Measurements from ENCODE around the gene LSAMP.

LSAMP gene

GRCh38 chr3:116318370-116318769 lies 126.9 kb downstream of the LSAMP start:
- Mint-ChIP-seq H3K4me1 (peaks cover 10% of the 10 kb centered on the region), H3K4me3 (no peak overlapping the region), H3K36me3 (ENCODE audit: low read depth) (no peaks in the 10 kb centered on the region), H3K27ac (no peak overlapping the region), H3K9me3 (no peaks in the 10 kb centered on the region), H3K27me3 (ENCODE audit: low read depth, poor library complexity) (no peaks in the 10 kb centered on the region)
- TF ChIP-seq CTCF (IDR thresholded peaks at IDR 0.05), result no peak
- no peak for DNase-seq

DNA sequence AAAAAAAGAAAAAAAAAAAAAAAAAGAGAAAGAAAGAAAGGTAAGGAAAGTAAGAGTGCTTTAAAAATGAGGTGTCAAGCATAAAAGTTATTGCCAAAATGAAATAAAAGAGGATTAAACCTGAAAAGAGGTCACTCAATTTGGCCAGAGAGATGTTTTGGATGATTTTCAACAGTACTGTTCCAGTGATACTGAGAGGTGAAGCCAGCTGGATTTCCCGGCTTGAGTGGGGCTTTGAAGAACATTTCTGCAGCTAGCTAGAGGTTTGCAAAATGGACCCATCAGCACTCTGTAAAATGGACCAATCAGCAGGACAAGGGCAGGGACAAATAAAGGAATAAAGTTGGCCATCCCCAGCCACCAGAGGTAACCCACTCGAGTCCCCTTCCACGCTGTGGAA lies 128.5 kb downstream of the LSAMP start:
- Mint-ChIP-seq H3K4me3 (no peak overlapping the region), H3K27ac (no peak overlapping the region), H3K27me3 (ENCODE audit: low read depth, poor library complexity) (no peaks in the 10 kb centered on the region), H3K4me1 (peaks cover 13% of the 10 kb centered on the region), H3K36me3 (ENCODE audit: low read depth) (no peaks in the 10 kb centered on the region), H3K9me3 (no peaks in the 10 kb centered on the region)
- no peak for TF ChIP-seq CTCF (IDR thresholded peaks at IDR 0.05)
- no peak for DNase-seq

GRCh38 chr3:116314476-116314875 lies 130.8 kb downstream of the LSAMP start:
- Mint-ChIP-seq H3K4me1 (peaks cover 13% of the 10 kb centered on the region), H3K27ac (no peak overlapping the region), H3K36me3 (ENCODE audit: low read depth) (no peaks in the 10 kb centered on the region), H3K4me3 (no peak overlapping the region), H3K27me3 (ENCODE audit: low read depth, poor library complexity) (no peaks in the 10 kb centered on the region), H3K9me3 (no peaks in the 10 kb centered on the region)
- no peak for DNase-seq
- TF ChIP-seq CTCF (IDR thresholded peaks at IDR 0.05), result no peak

DNA sequence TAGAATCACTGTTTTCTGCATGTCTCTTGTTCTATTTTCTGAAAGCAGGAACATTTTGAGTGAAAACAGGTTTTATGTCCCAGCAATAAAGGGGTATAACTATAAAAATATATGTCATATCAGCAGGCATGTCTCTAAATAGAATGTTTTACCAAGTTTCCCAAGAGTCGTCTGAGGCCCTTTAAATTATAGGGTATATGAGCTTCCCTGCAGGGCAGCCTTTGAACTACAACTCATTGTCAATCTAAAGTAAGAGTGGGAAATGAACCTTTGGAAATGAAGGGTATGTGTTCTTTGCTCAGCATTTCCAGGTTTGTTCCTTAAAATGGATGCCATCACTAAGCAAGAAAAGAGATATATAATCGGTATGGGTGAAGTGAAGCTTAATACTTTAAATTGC lies 138.6 kb downstream of the LSAMP start:
- Mint-ChIP-seq H3K4me1 (no peaks in the 10 kb centered on the region), H3K4me3 (no peak overlapping the region), H3K9me3 (no peaks in the 10 kb centered on the region), H3K36me3 (ENCODE audit: low read depth) (no peaks in the 10 kb centered on the region), H3K27me3 (ENCODE audit: low read depth, poor library complexity) (peaks cover 3% of the 10 kb centered on the region), H3K27ac (no peak overlapping the region)
- no peak for DNase-seq
- peak; percentile 23 for TF ChIP-seq CTCF (IDR thresholded peaks at IDR 0.05)

DNA sequence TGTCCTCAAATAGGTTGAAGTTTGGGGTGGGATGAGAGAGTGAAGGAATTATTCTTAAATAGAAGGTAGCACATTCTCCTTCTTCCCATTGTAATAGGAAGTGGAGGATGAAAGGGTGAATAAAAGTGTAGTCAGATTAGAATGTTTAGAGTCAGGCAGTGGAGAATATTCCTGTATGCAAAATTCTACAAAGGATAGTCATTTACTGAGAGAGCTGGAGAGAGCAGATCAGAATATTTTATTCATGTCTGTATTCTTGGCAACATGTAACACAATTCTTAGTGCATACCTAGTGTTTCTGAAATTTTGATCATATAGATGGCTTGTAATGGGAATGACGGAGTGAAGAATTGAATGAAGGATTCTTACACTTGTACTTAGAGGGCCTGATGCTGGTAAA lies 139.1 kb downstream of the LSAMP start:
- Mint-ChIP-seq H3K4me1 (no peaks in the 10 kb centered on the region), H3K9me3 (no peaks in the 10 kb centered on the region), H3K4me3 (no peak overlapping the region), H3K27me3 (ENCODE audit: low read depth, poor library complexity) (peaks cover 3% of the 10 kb centered on the region), H3K27ac (no peak overlapping the region), H3K36me3 (ENCODE audit: low read depth) (no peaks in the 10 kb centered on the region)
- TF ChIP-seq CTCF (IDR thresholded peaks at IDR 0.05), result no peak
- DNase-seq, result no peak

DNA sequence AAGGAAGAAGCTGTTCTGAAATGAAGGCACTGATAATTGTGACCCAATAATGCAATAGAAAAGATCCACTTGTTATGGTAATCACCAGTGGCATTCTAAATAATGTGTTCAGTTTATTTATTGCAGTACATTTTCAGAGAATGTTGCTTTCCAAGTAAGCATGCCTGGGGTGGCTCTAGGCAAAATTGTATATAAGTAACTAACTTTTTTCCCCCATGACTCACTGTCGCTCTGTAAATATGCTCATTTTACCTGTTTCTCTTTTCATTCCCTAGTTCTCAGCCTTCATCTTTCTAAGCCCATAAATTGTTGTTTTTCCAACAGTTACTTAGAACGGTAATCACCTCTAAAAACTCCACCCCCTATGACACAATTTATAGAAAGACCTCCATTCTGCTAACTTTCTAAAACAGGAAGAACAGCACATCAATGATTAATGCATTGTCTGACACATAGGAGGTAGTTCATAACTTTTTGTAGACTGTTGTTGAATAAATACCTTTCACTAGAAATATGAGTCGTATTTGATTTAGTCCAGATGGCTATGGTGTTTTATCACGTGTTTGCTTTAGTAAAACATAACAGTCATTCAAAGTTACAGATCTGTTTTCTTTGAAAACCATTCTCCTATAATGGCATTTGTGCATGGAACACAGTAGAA lies 143.1 kb downstream of the LSAMP start:
- Mint-ChIP-seq H3K9me3 (no peaks in the 10 kb centered on the region), H3K27ac (no peak overlapping the region), H3K27me3 (ENCODE audit: low read depth, poor library complexity) (peaks cover 3% of the 10 kb centered on the region), H3K4me3 (no peak overlapping the region), H3K4me1 (peaks cover 22% of the 10 kb centered on the region), H3K36me3 (ENCODE audit: low read depth) (no peaks in the 10 kb centered on the region)
- TF ChIP-seq CTCF (IDR thresholded peaks at IDR 0.05), result no peak
- no peak for DNase-seq
